ENCODE measurements around the gene SCEL.

Gene SCEL

DNA sequence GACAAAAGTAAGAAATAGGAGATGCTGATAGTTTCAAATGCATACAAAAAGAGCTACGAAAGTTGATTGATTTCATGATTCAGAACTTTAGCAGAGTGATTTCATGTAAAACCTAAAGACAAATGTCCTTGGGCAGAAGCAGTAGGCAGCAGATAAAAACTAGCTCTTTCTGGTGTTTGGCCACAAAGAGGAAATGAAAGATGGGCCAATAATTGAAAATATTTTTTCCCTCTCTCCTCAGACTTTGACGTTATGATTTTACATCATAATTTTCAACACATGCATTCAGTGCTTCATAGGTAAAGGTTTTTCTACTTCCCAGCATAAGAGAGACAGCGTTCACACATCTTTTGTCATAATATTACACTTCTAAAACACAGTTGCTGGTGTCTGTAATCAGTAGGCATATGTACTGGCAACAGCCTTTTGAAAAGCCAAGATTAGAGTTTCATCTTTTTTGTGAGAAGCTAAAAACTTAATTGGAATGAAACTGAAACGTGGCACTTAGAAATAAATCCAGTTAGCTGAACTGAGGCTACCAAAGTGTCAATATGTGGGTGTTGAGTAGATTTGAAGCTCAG lies 9.3 kb downstream of the SCEL start:
- no peak for DNase-seq (ENCODE audit: extremely low read depth, low read depth)
- TF ChIP-seq, protein P1, sequence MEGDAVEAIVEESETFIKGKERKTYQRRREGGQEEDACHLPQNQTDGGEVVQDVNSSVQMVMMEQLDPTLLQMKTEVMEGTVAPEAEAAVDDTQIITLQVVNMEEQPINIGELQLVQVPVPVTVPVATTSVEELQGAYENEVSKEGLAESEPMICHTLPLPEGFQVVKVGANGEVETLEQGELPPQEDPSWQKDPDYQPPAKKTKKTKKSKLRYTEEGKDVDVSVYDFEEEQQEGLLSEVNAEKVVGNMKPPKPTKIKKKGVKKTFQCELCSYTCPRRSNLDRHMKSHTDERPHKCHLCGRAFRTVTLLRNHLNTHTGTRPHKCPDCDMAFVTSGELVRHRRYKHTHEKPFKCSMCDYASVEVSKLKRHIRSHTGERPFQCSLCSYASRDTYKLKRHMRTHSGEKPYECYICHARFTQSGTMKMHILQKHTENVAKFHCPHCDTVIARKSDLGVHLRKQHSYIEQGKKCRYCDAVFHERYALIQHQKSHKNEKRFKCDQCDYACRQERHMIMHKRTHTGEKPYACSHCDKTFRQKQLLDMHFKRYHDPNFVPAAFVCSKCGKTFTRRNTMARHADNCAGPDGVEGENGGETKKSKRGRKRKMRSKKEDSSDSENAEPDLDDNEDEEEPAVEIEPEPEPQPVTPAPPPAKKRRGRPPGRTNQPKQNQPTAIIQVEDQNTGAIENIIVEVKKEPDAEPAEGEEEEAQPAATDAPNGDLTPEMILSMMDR (IDR thresholded peaks at IDR 0.05; ENCODE audit: low read depth, low read length), result no peak

DNA sequence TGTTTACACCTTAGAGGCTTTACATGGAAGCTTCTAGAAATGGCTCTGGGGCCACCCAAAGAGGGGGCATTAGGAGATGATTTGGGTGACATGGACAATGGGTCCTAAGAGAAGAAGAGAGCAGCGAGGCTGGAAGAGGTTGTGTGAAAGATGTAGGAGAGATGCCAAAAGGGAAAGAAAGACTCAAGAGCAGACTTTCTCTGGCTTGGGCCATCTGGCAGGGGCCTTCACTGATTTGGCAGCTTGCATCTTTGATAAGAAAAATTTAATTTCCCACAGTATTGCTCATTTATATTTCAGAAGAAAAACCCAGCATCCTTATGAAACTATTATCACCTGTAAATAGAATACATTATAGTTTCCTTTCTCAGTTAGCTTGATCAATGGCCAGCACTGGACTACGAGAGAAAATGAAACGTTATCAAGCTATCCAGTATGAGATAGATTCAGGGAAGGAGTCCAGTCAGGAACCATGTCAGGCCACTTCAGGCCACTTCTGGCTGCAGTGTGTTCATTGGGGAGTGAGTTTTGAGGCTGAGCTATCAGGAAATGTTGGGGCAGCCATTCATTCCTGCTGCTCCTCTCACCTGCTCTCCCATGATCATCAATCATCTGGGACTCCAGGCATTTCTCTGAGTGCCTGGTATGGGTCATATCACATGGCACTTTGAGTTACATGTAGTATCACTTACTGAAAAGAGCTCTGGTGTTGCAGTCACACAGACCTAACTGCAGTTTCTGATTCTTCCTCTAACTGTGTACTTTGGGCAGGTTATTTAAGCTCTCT lies 10.3 kb downstream of the SCEL start:
- no peak for DNase-seq (ENCODE audit: extremely low read depth, low read depth)
- TF ChIP-seq, protein P1 (IDR thresholded peaks at IDR 0.05; ENCODE audit: low read depth, low read length), result no peak

DNA sequence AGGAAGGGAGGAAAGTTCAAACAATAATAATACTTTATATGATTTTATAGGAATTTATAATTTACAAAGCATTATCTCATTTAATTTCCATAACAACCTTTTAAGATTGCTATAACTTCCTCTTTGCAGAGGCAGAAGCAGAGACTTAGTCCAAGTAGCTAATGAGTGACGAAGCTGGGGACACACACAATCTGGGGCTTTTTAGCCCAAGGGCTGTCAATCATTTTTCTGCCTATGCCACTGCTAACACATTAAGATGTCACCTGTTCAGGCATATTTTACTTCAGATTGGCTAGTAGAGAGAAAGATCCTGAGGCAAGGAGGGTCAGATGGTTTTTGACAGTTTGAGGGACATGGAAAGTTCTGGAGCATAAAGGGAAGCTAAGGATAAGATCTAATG lies 12.6 kb downstream of the SCEL start:
- no peak for DNase-seq (ENCODE audit: extremely low read depth, low read depth)
- TF ChIP-seq, protein P1 (IDR thresholded peaks at IDR 0.05; ENCODE audit: low read depth, low read length), result no peak

DNA sequence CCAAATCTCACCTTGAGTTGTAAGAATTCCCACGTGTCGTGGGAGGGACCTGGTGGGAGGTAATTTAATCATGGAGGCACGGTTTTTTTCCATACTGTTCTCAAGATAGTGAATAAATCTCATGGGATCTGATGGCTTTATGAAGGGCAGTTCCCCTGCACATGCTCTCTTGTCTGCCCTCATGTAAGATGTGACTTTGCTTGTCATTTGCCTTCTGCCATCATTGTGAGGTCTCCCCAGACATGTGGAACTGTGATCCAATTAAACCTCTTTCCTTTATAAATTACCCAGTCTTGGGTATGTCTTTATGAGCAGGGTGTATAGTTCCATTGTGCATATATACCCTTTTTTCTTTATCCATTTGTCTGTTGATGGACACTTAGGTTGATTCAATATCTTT lies 13.1 kb downstream of the SCEL start:
- TF ChIP-seq, protein P1 (IDR thresholded peaks at IDR 0.05; ENCODE audit: low read depth, low read length), result no peak
- no peak for DNase-seq (ENCODE audit: extremely low read depth, low read depth)

DNA sequence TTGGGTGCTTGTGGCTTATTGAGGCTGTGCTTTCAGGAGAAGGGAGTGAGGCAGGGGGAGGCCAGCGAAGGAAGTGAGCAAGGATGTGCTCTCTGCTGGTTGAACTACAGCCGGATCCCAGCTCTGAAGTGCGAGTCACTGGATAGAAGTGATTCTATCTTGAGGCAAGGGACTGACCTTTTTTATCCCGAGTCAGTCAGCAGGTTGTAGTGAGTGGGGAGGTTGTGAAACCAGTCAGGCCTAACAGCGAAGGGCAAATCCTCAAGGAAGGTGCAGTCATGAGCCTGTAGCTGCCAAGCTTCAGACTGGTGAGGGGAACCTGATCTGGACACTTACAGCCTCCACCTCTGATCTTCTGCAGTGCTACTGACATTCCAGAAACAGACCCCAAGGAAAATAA lies 18.6 kb downstream of the SCEL start:
- TF ChIP-seq, protein P1 (IDR thresholded peaks at IDR 0.05; ENCODE audit: low read depth, low read length), result no peak
- no peak for DNase-seq (ENCODE audit: extremely low read depth, low read depth)

DNA sequence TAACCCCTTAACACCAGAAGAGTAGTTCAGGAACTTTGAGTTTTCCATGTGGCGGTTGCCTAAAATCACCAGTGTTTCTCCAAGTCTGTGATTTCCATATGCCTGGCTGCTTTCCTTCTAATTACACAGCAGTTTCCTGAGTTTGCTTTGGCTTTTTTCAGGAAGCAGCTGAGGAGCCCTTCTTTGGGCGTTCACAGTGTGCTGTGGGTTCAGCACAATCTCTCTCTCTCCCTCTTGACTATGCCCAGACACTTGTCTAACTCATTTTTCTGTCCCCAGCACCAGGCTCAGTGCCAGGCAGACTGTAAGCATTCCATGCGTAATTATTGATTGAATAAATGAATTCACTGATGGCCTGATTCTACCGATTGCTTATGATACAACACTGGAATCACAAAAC lies 19.7 kb downstream of the SCEL start:
- TF ChIP-seq, protein P1 (IDR thresholded peaks at IDR 0.05; ENCODE audit: low read depth, low read length), result no peak
- no peak for DNase-seq (ENCODE audit: extremely low read depth, low read depth)

DNA sequence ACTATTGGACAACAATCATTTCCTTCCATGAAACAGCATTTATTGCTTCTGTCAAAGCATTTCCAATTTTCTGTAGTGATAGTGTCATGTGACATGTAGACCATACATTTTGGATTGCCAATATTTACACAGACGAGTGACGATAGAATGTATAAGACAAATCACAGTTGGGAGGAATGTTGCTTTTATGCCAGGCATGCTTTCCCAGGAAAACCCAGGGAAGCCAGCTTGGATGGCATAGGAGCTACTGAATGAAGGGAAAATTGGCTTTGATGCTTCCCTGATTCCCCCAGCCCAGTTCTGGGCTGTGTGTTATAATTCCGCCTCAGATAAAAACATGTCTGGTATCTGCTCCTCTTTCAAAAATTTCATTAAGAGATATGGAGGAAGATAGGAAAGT lies 22.5 kb downstream of the SCEL start:
- TF ChIP-seq, protein P1 (IDR thresholded peaks at IDR 0.05; ENCODE audit: low read depth, low read length), result no peak
- DNase-seq (ENCODE audit: extremely low read depth, low read depth), result no peak

Data from AG09319 (cell line).